Tibial nerve (tissue), 3 donors: ENCODE measurements around the gene ZNF112.

Source experiments
- POLR2A ChIP-seq, 2 donors: fragments of 450-650 bp; IDR thresholded peaks; one replicate each; pipeline ENCODE4 v1.6.1; 2017; ENCODE audit warnings: antibody characterized with exemption in 2 of 2, mild to moderate bottlenecking in 2 of 2, moderate library complexity in 2 of 2
- TF ChIP-seq, protein P1 (sequence below), 5 experiments: fragments of 200-600 bp in 3 of 5; fragments of 450-650 bp in 2 of 5; sonication (generic) in 3 of 5; IDR thresholded peaks; one replicate each; pipeline ENCODE4 v1.5.1; 2016 to 2019; ENCODE audit warnings: antibody characterized with exemption in 5 of 5, mild to moderate bottlenecking in 3 of 5, moderate library complexity in 2 of 5

DNA sequence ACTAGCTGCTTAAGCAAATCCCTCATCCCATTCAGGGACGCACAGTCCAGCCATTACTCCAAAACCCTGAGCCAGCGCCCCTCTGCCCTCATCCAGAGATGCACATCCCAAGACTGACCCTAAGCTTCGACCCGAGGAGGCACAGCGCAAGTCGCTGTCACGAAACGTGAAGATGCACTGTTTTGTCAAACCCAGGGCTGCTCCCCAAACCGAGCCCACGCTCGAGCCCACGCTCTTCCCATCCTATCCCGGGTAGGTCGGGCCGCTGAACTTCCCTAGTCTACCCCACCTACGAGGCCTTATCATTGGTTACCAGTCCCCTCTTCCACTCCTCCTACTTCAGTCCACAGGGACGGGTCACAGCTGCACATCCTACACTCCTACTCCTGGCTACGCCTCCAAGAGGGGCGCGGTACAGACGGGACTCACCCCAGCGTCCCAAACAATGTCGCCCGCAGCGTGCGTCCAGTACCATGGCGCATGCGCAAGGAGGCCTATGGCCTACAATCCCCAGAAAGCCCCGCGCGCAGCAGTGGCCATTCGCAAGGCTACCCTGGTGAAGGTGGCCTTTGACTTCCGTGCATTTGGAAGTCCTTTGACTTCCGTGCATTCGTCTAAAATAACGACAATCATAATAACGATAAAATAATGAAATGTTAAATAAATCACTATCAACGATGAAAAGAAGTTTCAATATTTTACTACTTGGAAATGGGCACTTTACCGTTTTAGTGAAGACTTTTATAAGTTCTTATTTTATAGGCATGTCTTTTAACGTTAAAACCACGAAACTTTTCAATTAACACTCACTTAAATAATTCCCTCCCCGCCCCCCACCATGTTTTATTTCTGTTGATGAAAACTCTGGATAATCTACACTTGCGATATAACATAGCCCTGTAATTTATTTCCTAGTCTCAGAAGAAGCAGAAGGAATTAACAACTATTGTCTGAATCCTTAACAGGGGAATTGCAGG, 44.9 kb upstream of the ZNF112 start, which contains the start of gene ZNF285:
- TF ChIP-seq, protein P1, sequence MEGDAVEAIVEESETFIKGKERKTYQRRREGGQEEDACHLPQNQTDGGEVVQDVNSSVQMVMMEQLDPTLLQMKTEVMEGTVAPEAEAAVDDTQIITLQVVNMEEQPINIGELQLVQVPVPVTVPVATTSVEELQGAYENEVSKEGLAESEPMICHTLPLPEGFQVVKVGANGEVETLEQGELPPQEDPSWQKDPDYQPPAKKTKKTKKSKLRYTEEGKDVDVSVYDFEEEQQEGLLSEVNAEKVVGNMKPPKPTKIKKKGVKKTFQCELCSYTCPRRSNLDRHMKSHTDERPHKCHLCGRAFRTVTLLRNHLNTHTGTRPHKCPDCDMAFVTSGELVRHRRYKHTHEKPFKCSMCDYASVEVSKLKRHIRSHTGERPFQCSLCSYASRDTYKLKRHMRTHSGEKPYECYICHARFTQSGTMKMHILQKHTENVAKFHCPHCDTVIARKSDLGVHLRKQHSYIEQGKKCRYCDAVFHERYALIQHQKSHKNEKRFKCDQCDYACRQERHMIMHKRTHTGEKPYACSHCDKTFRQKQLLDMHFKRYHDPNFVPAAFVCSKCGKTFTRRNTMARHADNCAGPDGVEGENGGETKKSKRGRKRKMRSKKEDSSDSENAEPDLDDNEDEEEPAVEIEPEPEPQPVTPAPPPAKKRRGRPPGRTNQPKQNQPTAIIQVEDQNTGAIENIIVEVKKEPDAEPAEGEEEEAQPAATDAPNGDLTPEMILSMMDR (IDR thresholded peaks at IDR 0.05), result no peak
- no peak for TF ChIP-seq POLR2A (IDR thresholded peaks at IDR 0.05)
